GM18951 (cell line): ENCODE results near the gene ADAMTSL3.

Experiments used
- POLR2A ChIP-seq: IDR thresholded peaks from 4 replicates; pipeline ENCODE4 v1.6.1; 2011; ENCODE audit warnings: mild to moderate bottlenecking; ENCODE audit not compliant: insufficient read length, insufficient read depth; ENCODE audit errors: extremely low read depth
- in situ Hi-C: fragments of 300-500 bp; cut with MboI; formaldehyde crosslinking; loops from one replicate; pipeline ENCODE4 v1.12.0; 2022; ENCODE audit warnings: low sequenced_read_pairs, mixed read lengths, inconsistent platforms; ENCODE audit not compliant: unreplicated experiment

The ADAMTSL3 gene

GRCh38 chr15:83983634-83984458 is 329.9 kb downstream of the ADAMTSL3 start:
- no peak for TF ChIP-seq POLR2A
- in situ Hi-C loops, result no loop called here

GRCh38 chr15:83984601-83985000 is 330.7 kb downstream of the ADAMTSL3 start:
- no peak for TF ChIP-seq POLR2A
- in situ Hi-C loops, result no loop called here

GRCh38 chr15:83991163-83991562 is 337.2 kb downstream of the ADAMTSL3 start:
- in situ Hi-C loops, result no loop called here
- no peak for TF ChIP-seq POLR2A

DNA sequence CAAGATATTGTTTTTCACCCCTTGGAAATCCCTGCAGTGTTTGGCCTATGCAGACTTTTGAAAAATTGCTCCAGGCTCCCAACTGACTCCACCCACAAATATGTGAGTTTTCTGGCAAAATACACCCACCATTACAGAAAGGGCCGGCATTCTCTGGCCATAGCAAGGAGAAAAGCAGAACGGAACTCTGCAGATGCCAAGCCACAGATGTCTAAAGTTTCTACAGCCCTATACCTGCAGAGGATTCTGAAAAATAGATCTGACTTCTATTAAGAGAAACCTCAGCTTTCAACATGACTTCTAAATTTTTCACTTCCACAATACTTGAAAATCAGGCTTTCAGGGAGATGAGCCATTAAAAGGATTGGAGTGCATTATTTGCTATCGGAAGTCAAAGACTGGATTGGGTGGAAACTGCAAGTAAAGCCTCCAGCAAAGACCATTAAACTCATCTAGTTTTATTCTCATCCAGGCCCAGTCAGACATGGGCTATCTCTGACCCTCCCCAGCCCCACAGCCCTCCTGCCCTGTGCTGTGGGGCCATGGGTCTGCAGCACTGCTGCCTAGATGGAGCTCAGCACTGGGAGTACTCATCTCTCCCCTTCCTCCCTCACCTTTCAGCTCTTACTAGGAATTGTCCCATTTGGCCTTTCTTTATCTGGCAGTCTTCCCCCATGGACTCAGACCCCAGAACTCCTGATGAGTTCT is 338.6 kb downstream of the ADAMTSL3 start:
- no peak for TF ChIP-seq POLR2A
- in situ Hi-C loops, result no loop called here

GRCh38 chr15:83993591-83993990 is 339.7 kb downstream of the ADAMTSL3 start:
- in situ Hi-C loops, result no loop called here
- TF ChIP-seq POLR2A, result no peak

DNA sequence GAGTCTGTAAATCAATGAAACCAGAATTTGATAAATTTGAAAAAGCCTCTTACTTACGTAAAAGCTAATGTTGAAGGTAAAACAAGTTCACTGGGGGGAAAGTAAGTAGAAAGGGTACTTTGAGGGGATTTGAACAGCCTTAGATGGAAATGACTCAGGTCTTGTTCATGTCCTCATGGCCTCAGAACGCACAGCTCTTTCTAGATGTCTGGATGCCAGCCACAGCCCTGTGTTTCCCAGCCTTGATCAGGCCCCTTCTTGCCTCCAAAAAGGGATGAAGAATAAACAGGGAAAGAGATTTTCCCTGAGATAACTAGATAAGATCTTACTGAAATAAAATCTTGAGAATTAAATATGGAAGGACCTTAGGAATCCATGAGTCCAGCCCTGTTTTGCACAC is 344.6 kb downstream of the ADAMTSL3 start:
- no peak for TF ChIP-seq POLR2A
- in situ Hi-C loops, result no loop called here

DNA sequence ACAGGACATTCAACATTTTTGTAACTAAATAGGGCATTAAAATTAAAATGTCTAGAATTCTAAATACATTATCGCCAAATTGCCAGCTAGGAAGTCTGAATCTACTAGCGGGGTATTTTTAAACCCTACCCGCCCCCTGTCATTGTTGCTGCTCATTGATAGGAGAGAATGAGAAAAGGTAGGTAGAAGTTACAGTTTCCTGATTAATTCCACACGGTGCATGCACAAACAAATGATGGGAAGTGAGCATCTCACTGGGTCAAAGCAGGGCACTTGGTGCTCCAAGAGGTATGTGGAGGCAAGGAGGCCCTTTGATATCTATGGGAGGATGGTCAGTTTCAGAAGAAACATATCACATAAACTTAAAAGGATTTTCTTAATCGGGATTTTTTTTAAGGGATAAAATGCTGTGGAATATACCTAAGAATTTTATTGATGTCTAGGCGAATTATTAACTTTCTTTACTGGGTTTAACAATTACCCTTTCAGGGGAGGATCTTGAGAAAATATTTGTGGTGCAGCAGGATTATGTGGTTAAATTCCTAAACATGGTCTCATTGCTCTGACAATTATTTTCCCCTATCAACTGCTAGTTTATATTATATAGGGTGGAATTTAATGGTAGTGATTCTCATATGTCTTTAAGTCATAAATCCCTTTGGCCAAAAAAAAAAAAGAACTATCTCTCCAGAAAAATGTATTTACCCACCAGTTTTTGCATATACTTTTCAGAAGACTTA is 345.6 kb downstream of the ADAMTSL3 start:
- TF ChIP-seq POLR2A, result no peak
- in situ Hi-C loops, result no loop called here

- in situ Hi-C loops, result no loop called here
- no peak for TF ChIP-seq POLR2A
Measured at GRCh38 chr15:84001037-84001436, 347.1 kb downstream of the ADAMTSL3 start.

- in situ Hi-C loops, result no loop called here
- TF ChIP-seq POLR2A, result no peak
Measured at GRCh38 chr15:84001655-84002054, 347.7 kb downstream of the ADAMTSL3 start.

GRCh38 chr15:84003791-84004503 is 350.0 kb downstream of the ADAMTSL3 start:
- in situ Hi-C loops, result no loop called here
- TF ChIP-seq POLR2A, result no peak

DNA sequence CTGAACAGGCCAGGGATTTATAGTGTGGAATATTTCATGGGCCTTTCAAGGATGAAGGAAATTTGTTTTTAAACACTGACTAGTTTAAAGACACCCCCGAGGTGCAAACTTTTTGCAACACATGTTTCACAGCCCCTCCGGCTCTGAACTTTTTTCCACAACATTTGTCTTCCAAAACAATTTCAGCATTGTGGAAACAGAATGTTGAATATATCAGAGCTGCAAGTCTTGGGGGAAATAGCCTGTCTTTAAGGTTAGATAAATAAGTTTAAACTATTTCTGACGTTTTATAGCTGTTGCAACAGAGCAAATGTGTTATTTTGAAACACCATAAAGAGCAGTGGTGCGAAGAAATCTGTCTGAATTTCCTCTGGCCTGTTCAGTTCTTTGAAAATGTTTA is 352.5 kb downstream of the ADAMTSL3 start:
- in situ Hi-C loops, result no loop called here
- no peak for TF ChIP-seq POLR2A

GRCh38 chr15:84009616-84010015 is 355.7 kb downstream of the ADAMTSL3 start:
- in situ Hi-C loops, result no loop called here
- no peak for TF ChIP-seq POLR2A

GRCh38 chr15:84010246-84010645 is 356.3 kb downstream of the ADAMTSL3 start:
- TF ChIP-seq POLR2A, result no peak
- in situ Hi-C loops, result no loop called here
